Neural progenitor cell (in vitro differentiated cells): Measurements from ENCODE around the gene GPR62.

Experiments
- EZH2 ChIP-seq: fragments of 200-600 bp; sonication (generic); IDR thresholded peaks from 2 replicates; pipeline ENCODE4 v1.6.1; 2017; ENCODE audit warnings: antibody characterized with exemption, mild to moderate bottlenecking, moderate library complexity
- TF ChIP-seq, protein P1 (sequence below): fragments of 200-600 bp; sonication (generic); IDR thresholded peaks from 2 replicates; pipeline ENCODE4 v1.5.1; 2017; ENCODE audit warnings: antibody characterized with exemption, mild to moderate bottlenecking

DNA sequence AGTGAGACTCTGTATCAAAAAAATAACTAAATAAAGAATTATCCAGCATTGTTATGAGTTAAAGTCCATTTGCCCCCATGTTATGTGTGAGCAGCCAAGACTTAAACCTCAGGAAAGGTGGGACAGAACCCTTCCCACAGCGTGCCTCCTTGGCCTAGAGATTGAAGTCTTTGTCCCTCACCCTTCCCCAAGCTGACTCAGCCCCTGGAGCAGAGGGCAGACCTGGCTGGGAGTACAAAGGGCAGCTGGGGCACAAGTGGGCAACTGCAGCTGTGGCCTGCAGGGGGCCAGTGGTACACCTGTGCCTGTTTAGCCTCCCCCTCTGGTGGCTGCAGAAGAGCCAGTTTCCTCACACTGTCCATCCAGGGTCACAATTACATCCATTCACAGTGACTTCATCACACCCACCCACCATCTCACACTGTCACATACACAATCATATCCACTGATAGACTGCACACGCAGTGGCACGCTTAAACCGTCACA lies 27.2 kb downstream of the GPR62 start:
- TF ChIP-seq, protein P1, sequence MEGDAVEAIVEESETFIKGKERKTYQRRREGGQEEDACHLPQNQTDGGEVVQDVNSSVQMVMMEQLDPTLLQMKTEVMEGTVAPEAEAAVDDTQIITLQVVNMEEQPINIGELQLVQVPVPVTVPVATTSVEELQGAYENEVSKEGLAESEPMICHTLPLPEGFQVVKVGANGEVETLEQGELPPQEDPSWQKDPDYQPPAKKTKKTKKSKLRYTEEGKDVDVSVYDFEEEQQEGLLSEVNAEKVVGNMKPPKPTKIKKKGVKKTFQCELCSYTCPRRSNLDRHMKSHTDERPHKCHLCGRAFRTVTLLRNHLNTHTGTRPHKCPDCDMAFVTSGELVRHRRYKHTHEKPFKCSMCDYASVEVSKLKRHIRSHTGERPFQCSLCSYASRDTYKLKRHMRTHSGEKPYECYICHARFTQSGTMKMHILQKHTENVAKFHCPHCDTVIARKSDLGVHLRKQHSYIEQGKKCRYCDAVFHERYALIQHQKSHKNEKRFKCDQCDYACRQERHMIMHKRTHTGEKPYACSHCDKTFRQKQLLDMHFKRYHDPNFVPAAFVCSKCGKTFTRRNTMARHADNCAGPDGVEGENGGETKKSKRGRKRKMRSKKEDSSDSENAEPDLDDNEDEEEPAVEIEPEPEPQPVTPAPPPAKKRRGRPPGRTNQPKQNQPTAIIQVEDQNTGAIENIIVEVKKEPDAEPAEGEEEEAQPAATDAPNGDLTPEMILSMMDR = peak; percentile 59
- TF ChIP-seq EZH2 = no peak
